Osteoblast (primary cell): Measurements from ENCODE around the gene FAM234A. TPM values are rescaled to one million over a fixed set of nuclear protein-coding genes. Genes with fewer than 3 reads are reported as not detected.

ENCODE experiments used
- DNase-seq: peaks from one replicate; pipeline ENCODE4 v3.0.0; 2011; ENCODE audit warnings: low spot score, mixed read lengths; ENCODE audit not compliant: insufficient read length; ENCODE audit errors: missing footprints
- H2AFZ ChIP-seq: 2 replicates; pipeline ENCODE4 v1.6.0; 2011; ENCODE audit warnings: mild to moderate bottlenecking, low read length
- H3K27ac ChIP-seq: 2 replicates; pipeline ENCODE4 v1.5.1; 2011; ENCODE audit warnings: mild to moderate bottlenecking, low read depth, low read length, moderate library complexity
- H3K27me3 ChIP-seq: 2 replicates; pipeline ENCODE4 v1.6.0; 2012; ENCODE audit warnings: mild to moderate bottlenecking, control low read depth, inconsistent platforms, low read length, moderate library complexity; ENCODE audit not compliant: insufficient read depth
- H3K36me3 ChIP-seq: 2 replicates; pipeline ENCODE4 v1.5.1; 2011; ENCODE audit warnings: mild to moderate bottlenecking, low read length, control low read depth, moderate library complexity; ENCODE audit not compliant: insufficient read depth
- H3K4me1 ChIP-seq: 2 replicates; pipeline ENCODE4 v1.5.1; 2011; ENCODE audit warnings: mild to moderate bottlenecking, low read length, control low read depth, moderate library complexity; ENCODE audit not compliant: insufficient read depth
- H3K4me2 ChIP-seq: 2 replicates; pipeline ENCODE4 v1.6.0; 2011; ENCODE audit warnings: mild to moderate bottlenecking, low read length; ENCODE audit not compliant: insufficient read depth
- H3K4me3 ChIP-seq: fragments of 200-600 bp; sonication (generic); 3 replicates; pipeline ENCODE4 v1.5.1; 2012; ENCODE audit warnings: mild to moderate bottlenecking, low read length, inconsistent platforms; ENCODE audit not compliant: insufficient read depth
- H3K79me2 ChIP-seq: 2 replicates; pipeline ENCODE4 v1.6.0; 2012; ENCODE audit warnings: mild to moderate bottlenecking, low read length, control low read depth, inconsistent platforms; ENCODE audit not compliant: insufficient read depth
- H3K9me3 ChIP-seq: 2 replicates; pipeline ENCODE4 v1.5.1; 2011; ENCODE audit warnings: low read depth, low read length, control low read depth
- H4K20me1 ChIP-seq: 2 replicates; pipeline ENCODE4 v1.6.0; 2012; ENCODE audit warnings: mild to moderate bottlenecking, low read length, control low read depth; ENCODE audit not compliant: insufficient read depth
- total RNA-seq: library from RNA; depleted of rRNA; stranded (reverse); fragments of >200 nt; gene quantifications from 2 replicates; pipeline ENCODE4 v1.2.3, GENCODE V29; 2012
- TF ChIP-seq, protein P1 (sequence below): IDR thresholded peaks from 2 replicates; pipeline ENCODE4 v1.5.1; 2011; ENCODE audit warnings: mild to moderate bottlenecking, low read depth, low read length, moderate library complexity; ENCODE audit errors: extremely low read depth

Gene FAM234A
- total RNA-seq, 1 donor: 113 TPM

DNA sequence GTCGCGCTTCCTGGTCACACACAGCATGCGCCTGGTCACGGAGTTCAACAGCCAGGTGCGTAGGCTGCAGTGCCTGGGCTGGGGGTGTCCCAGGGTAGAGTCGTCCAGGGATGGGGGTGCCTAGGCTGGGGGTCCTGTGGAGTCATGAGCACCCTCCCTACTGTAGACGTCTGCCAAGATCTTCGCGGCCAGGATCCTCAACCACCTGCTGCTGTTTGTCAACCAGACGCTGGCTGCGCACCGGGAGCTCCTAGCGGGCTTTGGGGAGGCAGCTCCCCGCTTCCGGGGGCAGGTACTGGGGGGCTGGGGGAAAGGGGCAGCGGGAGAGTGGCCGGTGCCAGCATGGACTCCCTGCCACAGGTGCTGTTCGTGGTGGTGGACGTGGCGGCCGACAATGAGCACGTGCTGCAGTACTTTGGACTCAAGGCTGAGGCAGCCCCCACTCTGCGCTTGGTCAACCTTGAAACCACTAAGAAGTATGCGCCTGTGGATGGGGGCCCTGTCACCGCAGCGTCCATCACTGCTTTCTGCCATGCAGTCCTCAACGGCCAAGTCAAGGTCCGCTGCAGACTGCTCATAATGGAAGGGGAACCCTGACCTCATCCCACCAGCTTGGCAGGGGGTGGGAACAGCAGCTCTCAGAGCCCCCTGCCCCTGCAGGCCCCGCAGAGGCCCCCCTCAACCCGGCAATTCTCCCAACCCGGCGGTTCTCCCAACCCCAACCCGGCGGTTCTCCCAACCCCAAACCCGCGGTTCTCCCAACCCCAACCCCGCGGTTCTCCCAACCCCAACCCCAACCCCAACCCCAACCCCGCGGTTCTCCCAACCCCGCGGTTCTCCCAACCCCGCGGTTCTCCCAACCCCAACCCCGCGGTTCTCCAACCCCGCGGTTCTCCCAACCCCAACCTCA, 50.8 kb downstream of the FAM234A start:
- Histone ChIP-seq H4K20me1 (no peaks in the 10 kb centered on the region), H3K4me3 (no peak overlapping the region), H3K27me3 (peaks cover 10% of the 10 kb centered on the region), H3K79me2 (no peaks in the 10 kb centered on the region), H2AFZ (no peak overlapping the region), H3K27ac (no peak overlapping the region), H3K36me3 (no peaks in the 10 kb centered on the region), H3K4me1 (no peaks in the 10 kb centered on the region), H3K9me3 (no peaks in the 10 kb centered on the region), H3K4me2 (no peak overlapping the region)
- TF ChIP-seq, protein P1, sequence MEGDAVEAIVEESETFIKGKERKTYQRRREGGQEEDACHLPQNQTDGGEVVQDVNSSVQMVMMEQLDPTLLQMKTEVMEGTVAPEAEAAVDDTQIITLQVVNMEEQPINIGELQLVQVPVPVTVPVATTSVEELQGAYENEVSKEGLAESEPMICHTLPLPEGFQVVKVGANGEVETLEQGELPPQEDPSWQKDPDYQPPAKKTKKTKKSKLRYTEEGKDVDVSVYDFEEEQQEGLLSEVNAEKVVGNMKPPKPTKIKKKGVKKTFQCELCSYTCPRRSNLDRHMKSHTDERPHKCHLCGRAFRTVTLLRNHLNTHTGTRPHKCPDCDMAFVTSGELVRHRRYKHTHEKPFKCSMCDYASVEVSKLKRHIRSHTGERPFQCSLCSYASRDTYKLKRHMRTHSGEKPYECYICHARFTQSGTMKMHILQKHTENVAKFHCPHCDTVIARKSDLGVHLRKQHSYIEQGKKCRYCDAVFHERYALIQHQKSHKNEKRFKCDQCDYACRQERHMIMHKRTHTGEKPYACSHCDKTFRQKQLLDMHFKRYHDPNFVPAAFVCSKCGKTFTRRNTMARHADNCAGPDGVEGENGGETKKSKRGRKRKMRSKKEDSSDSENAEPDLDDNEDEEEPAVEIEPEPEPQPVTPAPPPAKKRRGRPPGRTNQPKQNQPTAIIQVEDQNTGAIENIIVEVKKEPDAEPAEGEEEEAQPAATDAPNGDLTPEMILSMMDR: no peak
- no peak for DNase-seq

DNA sequence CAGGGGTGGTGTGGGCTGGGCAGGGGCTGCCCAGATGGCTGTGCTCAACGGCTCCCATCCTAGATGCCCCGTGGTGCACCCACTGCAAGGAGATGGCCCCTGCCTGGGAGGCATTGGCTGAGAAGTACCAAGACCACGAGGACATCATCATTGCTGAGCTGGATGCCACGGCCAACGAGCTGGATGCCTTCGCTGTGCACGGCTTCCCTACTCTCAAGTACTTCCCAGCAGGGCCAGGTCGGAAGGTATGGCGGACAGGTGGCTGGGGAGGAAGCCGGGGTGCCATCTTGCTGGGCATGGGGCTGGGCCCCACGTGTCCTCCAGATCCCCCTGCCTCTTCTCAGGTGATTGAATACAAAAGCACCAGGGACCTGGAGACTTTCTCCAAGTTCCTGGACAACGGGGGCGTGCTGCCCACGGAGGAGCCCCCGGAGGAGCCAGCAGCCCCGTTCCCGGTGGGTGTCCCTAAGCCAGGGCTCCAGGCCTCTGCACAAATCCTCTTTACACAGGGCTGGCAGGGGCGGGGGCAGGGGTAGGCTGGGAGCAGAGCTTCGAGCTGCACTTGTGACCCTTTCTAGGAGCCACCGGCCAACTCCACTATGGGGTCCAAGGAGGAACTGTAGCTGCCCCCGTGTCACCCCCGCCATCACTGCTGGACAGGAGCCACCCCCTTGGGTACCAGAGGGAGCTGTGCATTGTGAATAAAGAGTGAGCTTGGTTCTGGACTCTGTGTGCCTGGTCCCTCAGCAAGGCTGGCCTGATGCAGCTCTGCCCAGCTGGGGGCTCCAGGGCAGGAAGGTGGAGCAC, 52.1 kb downstream of the FAM234A start:
- no peaks in the 10 kb centered on the region for H3K79me2 ChIP-seq
- no peaks in the 10 kb centered on the region for H4K20me1 ChIP-seq

DNA sequence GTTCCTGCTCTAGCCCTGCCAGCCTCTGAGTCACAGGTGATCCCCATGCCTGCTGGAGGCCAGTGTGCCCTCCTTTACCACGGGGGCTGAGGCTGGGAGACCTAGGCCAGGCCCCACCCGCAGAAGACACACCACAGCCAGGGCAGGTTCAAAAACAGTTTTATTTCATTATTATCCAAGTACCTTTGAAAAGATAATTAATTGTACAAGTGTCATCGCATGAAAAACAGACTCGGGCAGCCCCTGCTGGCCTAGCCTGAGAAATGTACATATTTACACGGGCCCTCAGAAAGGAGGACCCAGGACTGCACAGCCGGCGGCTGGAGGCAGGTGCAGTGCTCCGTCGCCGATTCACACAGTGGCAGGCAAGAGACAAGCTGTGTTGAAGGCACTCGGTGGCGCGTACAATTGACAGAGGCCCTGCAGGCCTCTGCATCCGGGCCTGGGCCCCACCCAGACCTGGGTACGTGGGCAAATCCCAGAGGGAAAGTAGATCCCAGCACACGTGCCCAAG, 52.7 kb downstream of the FAM234A start:
- Histone ChIP-seq H3K9me3 (no peaks in the 10 kb centered on the region), H3K4me3 (no peak overlapping the region), H3K27me3 (no peaks in the 10 kb centered on the region), H3K79me2 (no peaks in the 10 kb centered on the region), H3K36me3 (peaks cover 6% of the 10 kb centered on the region), H4K20me1 (no peaks in the 10 kb centered on the region), H3K4me1 (no peaks in the 10 kb centered on the region), H3K27ac (no peak overlapping the region), H2AFZ (no peak overlapping the region), H3K4me2 (no peak overlapping the region)
- peak; percentile 90 for DNase-seq
- TF ChIP-seq, protein P1: no peak

More for the DNA sequence above, 52.1 kb downstream of the FAM234A start:
- Histone ChIP-seq H3K4me3 (no peak overlapping the region), H3K4me1 (no peaks in the 10 kb centered on the region), H3K4me2 (no peak overlapping the region), H3K9me3 (no peaks in the 10 kb centered on the region), H3K27me3 (no peaks in the 10 kb centered on the region), H3K27ac (no peak overlapping the region), H2AFZ (no peak overlapping the region), H3K36me3 (peaks cover 6% of the 10 kb centered on the region)
- TF ChIP-seq, protein P1: no peak
- no peak for DNase-seq
